Transverse colon (tissue), 3 donors: ENCODE measurements around the gene AMPD3.

Experiments
- EP300 ChIP-seq: sonication (generic); formaldehyde crosslinking; IDR thresholded peaks from one replicate; pipeline ENCODE4 v1.6.1; 2017; ENCODE audit warnings: antibody characterized with exemption, low read depth
- POLR2AphosphoS5 ChIP-seq, 3 donors: sonication (generic); formaldehyde crosslinking; IDR thresholded peaks; one replicate each; pipeline ENCODE4 v1.6.1; 2016; ENCODE audit warnings: antibody characterized with exemption in 3 of 3

- no peak for TF ChIP-seq EP300
- TF ChIP-seq POLR2AphosphoS5 (IDR thresholded peaks at IDR 0.05), result no peak
Observed at GRCh38 chr11:10439924-10440323, 15.1 kb upstream of the AMPD3 start.
